Effector memory CD4-positive, alpha-beta T cell (primary cell): ENCODE measurements around the gene ECEL1.

Source experiments
- DNase-seq, 3 donors: peaks; one replicate each; pipeline ENCODE4 v3.0.0-alpha.2; 2020
- H3K27ac ChIP-seq: 2 replicates; pipeline ENCODE4 v1.7.0; 2013; ENCODE audit warnings: mild to moderate bottlenecking, low read length, moderate library complexity; ENCODE audit not compliant: insufficient read depth, poor library complexity, severe bottlenecking
- H3K27me3 ChIP-seq: replicated peaks from 2 replicates; pipeline ENCODE4 v1.7.0; 2013; ENCODE audit warnings: mild to moderate bottlenecking, low read length; ENCODE audit not compliant: insufficient read depth, control insufficient read depth, poor library complexity, severe bottlenecking
- H3K36me3 ChIP-seq: 2 replicates; pipeline ENCODE4 v1.7.0; 2013; ENCODE audit warnings: mild to moderate bottlenecking, low read length, moderate library complexity; ENCODE audit not compliant: control insufficient read depth, insufficient read depth
- H3K4me1 ChIP-seq: 2 replicates; pipeline ENCODE4 v1.7.0; 2013; ENCODE audit warnings: low read length, mild to moderate bottlenecking; ENCODE audit not compliant: control insufficient read depth, insufficient read depth, poor library complexity, severe bottlenecking
- H3K4me3 ChIP-seq: 2 replicates; pipeline ENCODE4 v1.7.0; 2013; ENCODE audit warnings: low read length, low read depth, mild to moderate bottlenecking; ENCODE audit not compliant: insufficient read depth, poor library complexity, severe bottlenecking
- H3K9me3 ChIP-seq: 2 replicates; pipeline ENCODE4 v1.7.0; 2013; ENCODE audit warnings: mild to moderate bottlenecking, low read length, moderate library complexity; ENCODE audit not compliant: control insufficient read depth

ECEL1 gene

GRCh38 chr2:232497348-232497747, 9.7 kb upstream of the ECEL1 start:
- Histone ChIP-seq H3K27ac (no peak overlapping the region), H3K27me3 (peaks cover 7% of the 10 kb centered on the region), H3K4me1 (peaks cover 2% of the 10 kb centered on the region), H3K9me3 (no peaks in the 10 kb centered on the region), H3K4me3 (no peak overlapping the region), H3K36me3 (no peaks in the 10 kb centered on the region)
- DNase-seq: no peak

- no peaks in the 10 kb centered on the region for H3K4me1 ChIP-seq
- H3K36me3 ChIP-seq: no peaks in the 10 kb centered on the region
- H3K27me3 ChIP-seq: peaks cover 1% of the 10 kb centered on the region
- H3K27ac ChIP-seq: no peak overlapping the region
- no peak for DNase-seq
- no peaks in the 10 kb centered on the region for H3K9me3 ChIP-seq
- H3K4me3 ChIP-seq: no peak overlapping the region
Measured at GRCh38 chr2:232496501-232497270, 9.1 kb upstream of the ECEL1 start.

GRCh38 chr2:232495292-232495691, 7.7 kb upstream of the ECEL1 start:
- H3K4me1 ChIP-seq: no peaks in the 10 kb centered on the region
- no peak for DNase-seq
- H3K4me3 ChIP-seq: no peak overlapping the region
- H3K27ac ChIP-seq: no peak overlapping the region
- H3K9me3 ChIP-seq: no peaks in the 10 kb centered on the region
- H3K36me3 ChIP-seq: no peaks in the 10 kb centered on the region
- H3K27me3 ChIP-seq: no peaks in the 10 kb centered on the region

GRCh38 chr2:232494542-232494941, 6.9 kb upstream of the ECEL1 start:
- no peak for DNase-seq
- H3K27me3 ChIP-seq: no peaks in the 10 kb centered on the region
- no peak overlapping the region for H3K27ac ChIP-seq
- no peaks in the 10 kb centered on the region for H3K9me3 ChIP-seq
- H3K4me3 ChIP-seq: no peak overlapping the region
- no peaks in the 10 kb centered on the region for H3K36me3 ChIP-seq
- H3K4me1 ChIP-seq: no peaks in the 10 kb centered on the region

GRCh38 chr2:232493701-232494474, 6.3 kb upstream of the ECEL1 start:
- DNase-seq: no peak

GRCh38 chr2:232492963-232493700, 5.5 kb upstream of the ECEL1 start:
- Histone ChIP-seq H3K27me3 (no peaks in the 10 kb centered on the region), H3K36me3 (no peaks in the 10 kb centered on the region), H3K4me1 (no peaks in the 10 kb centered on the region), H3K9me3 (no peaks in the 10 kb centered on the region), H3K4me3 (no peak overlapping the region), H3K27ac (no peak overlapping the region)
- DNase-seq: no peak

More at GRCh38 chr2:232493701-232494474, 6.3 kb upstream of the ECEL1 start:
- no peaks in the 10 kb centered on the region for H3K36me3 ChIP-seq
- H3K4me3 ChIP-seq: no peak overlapping the region
- no peaks in the 10 kb centered on the region for H3K9me3 ChIP-seq
- H3K27me3 ChIP-seq: no peaks in the 10 kb centered on the region
- H3K4me1 ChIP-seq: no peaks in the 10 kb centered on the region
- H3K27ac ChIP-seq: no peak overlapping the region

- H3K4me1 ChIP-seq: no peaks in the 10 kb centered on the region
- no peak overlapping the region for H3K27ac ChIP-seq
- H3K27me3 ChIP-seq: no peaks in the 10 kb centered on the region
- H3K9me3 ChIP-seq: no peaks in the 10 kb centered on the region
- no peak overlapping the region for H3K4me3 ChIP-seq
- no peak for DNase-seq
- H3K36me3 ChIP-seq: no peaks in the 10 kb centered on the region
Measured at GRCh38 chr2:232492236-232492848, 4.7 kb upstream of the ECEL1 start.

- Histone ChIP-seq H3K4me3 (no peak overlapping the region), H3K27ac (no peak overlapping the region), H3K27me3 (no peaks in the 10 kb centered on the region), H3K36me3 (no peaks in the 10 kb centered on the region), H3K9me3 (no peaks in the 10 kb centered on the region), H3K4me1 (peaks cover 3% of the 10 kb centered on the region)
- DNase-seq: no peak
Measured at GRCh38 chr2:232491139-232491780, 3.6 kb upstream of the ECEL1 start.

- Histone ChIP-seq H3K27ac (no peak overlapping the region), H3K9me3 (no peaks in the 10 kb centered on the region), H3K27me3 (no peaks in the 10 kb centered on the region), H3K4me3 (no peak overlapping the region), H3K36me3 (no peaks in the 10 kb centered on the region), H3K4me1 (peaks cover 6% of the 10 kb centered on the region)
- no peak for DNase-seq
Measured at GRCh38 chr2:232490221-232491138, 2.8 kb upstream of the ECEL1 start.
